HG02642 (cell line): ENCODE measurements around the gene ROBO3.
A peak's percentile ranks its signal among the peaks of the same experiment; 100 is the strongest.

ENCODE experiments used
- ATAC-seq: cut with Tn5 transposase; IDR thresholded peaks from one replicate; pipeline ENCODE4 v1.9.1; 2021; ENCODE audit warnings: mild to moderate bottlenecking; ENCODE audit not compliant: unreplicated experiment, poor library complexity

The ROBO3 gene

DNA sequence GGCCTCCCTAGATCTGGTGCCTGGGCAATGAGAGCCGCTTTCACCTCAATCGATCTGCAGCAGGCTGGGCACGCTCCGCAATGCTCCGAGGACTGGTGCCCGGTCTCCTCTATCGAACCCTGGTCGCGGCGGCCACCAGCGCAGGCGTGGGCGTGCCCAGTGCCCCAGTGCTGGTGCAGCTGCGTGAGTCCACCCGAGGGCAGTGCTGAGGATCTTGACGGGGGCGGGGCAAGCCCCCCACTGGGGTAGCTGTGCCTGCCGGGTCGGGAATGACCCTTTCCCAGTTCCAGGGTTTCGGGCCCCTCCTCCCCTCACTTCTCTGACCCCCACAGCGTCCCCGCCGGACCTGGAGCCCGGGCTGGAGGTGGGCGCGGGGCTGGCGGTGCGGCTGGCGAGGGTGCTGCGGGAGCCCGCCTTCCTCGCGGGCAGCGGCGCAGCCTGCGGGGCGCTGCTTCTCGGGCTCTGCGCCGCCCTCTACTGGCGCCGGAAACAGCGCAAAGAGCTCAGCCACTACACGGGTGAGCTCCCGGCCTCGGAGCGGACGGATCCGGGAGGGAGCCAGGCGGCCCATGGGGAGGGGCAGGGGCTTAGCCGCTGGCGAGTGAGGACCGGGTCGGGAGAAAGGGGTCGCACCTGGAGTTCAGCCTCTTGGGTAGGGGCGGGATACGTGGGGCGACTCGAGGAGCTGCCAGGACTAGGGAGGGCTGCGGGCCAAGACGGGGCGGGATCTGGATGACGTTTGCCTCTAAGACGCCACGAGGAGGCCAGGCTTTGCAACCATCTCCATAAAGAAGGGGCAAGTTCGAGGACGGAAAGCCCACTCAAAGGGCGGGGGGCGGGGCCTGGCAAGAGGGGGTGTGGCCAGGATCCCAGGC lies 10.9 kb downstream of the ROBO3 start:
- peak; percentile 92 for ATAC-seq

GRCh38 chr11:124876818-124877630 lies 11.8 kb downstream of the ROBO3 start:
- ATAC-seq = no peak

DNA sequence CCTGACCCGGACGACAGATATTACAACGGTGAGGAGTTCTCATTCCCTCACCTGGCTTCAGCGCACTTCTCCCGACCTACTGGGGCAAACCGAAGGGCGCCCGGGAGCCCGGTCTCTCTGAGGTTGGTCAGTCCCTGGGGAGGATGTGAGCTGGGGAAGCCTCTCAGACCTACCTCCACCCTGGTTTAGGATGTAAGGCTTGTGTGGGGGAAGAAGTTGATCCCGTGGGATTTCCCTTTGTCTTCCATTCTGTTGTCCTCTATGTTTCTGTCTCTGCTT lies 12.3 kb downstream of the ROBO3 start:
- ATAC-seq = no peak

DNA sequence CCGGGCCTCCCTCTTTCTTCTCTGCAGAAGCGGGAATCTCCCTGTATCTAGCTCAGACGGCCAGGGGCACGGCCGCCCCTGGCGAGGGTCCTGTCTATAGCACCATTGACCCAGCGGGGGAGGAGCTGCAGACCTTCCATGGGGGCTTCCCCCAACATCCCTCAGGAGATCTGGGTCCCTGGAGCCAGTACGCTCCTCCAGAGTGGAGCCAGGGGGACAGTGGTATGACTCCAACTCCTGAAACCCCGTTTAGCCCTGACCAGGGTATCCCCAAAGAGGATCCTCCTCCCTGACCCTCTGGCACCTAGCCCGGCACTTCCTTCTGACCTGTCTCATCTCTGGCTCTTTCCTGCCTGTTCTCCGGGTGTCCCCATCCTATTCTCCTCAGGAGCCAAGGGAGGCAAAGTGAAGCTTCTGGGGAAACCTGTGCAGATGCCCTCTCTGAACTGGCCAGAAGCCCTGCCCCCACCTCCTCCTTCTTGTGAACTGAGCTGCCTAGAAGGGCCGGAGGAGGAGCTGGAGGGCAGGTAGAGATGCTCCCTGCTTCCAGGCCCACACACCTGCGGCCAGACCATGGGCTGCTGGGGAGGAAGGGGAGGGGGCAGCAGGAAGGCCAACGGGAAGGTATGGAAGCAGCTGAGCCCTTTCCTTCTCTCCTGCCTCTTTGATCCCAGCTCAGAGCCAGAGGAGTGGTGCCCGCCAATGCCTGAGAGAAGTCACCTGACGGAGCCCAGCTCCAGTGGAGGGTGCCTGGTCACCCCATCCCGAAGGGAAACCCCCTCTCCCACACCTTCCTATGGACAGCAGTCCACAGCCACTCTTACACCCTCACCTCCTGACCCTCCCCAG lies 12.9 kb downstream of the ROBO3 start:
- ATAC-seq = no peak

GRCh38 chr11:124878759-124879492 lies 13.7 kb downstream of the ROBO3 start:
- ATAC-seq = no peak

GRCh38 chr11:124879493-124880289 lies 14.5 kb downstream of the ROBO3 start:
- no peak for ATAC-seq

DNA sequence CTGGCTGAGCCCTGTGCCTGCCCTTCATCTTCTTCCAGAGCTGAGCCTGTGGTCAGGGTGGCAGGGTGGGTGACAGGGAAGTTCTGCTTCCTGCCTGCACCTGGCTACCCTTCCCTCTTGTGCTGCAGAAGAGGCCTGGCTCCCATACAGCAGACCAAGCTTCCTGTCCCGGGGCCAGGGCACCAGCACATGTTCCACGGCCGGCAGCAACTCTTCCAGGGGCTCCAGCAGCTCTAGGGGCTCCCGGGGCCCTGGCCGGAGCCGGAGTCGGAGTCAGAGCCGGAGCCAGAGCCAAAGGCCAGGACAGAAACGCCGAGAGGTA lies 15.0 kb downstream of the ROBO3 start:
- no peak for ATAC-seq

DNA sequence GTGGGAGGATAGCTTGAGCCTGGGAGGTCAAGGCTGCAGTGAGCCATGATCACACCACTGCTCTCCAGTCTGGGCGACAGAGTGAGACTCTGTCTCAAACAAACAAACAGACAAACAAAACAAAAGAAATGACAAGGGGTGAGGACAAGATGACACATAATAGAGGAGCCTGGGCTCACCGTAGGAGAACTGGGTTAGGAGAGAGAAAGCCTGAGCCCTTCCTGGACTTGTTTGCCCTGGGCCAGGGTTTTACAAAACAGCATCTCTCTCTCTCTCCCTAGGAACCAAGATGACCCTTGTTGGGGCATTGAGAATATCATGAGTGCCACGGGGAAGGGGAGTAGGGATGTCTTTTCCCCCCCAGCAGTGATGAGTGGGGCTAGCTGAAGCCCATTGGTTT lies 15.7 kb downstream of the ROBO3 start:
- ATAC-seq = no peak

GRCh38 chr11:124882339-124883071 lies 17.3 kb downstream of the ROBO3 start:
- no peak for ATAC-seq

DNA sequence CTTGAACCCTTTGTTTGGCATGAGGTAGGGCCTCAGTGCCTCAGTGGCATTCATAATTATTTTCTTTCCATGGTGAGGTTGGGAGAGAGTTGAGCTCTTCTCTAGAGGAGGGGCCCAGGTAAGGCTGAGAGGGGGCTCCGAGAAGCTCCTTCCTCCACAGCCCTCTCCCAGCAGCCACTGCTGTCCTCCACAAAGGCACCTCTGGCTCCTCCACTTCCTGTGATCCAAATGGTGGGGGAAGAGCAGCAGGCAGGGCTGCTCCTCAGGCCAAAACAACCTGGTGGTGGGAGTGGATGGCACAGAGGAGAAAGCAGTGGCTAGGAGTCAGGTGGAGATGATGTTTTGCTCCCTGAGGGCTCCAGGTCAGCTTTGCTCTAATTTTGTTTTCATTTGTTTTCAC lies 19.1 kb downstream of the ROBO3 start:
- ATAC-seq = no peak

- ATAC-seq = no peak
Observed at GRCh38 chr11:124884869-124885479, 19.7 kb downstream of the ROBO3 start.

- ATAC-seq = no peak
Observed at GRCh38 chr11:124886476-124886875, 21.2 kb downstream of the ROBO3 start.

DNA sequence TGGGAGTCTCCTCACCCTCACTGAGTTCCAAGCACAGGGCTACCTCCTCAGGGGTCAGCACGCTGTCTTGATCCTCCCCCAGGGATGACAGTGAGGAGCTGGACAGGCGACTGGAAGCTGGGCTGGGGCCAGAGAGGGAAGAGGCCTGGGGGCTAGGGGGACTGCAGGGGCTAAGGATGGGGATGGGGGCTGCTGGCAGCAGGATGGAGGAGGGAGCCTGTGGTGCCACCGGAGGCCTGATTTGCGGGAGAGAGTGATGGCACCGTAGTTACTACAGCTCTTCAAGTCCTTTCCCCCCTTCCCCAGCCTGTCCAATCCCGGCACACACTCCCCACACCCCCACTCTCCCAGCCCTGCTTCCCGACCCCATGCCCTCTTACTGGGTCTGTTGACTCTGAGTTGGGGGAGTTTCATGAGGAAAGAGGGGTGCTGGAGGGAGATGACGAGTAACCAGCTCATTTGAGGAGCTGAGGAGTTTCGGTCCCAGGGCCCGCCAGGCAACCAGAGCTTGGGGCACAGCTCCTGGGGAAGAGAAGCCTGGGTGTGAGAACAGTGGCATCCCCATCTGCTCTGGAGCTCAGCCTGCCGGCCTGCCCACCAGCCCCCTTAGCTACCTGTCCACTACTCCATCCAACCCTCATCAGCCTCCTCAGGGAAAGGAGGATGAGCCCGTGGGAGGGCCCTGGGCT lies 21.9 kb downstream of the ROBO3 start:
- no peak for ATAC-seq

- ATAC-seq = no peak
Observed at GRCh38 chr11:124887667-124888013, 22.4 kb downstream of the ROBO3 start.

- no peak for ATAC-seq
Observed at GRCh38 chr11:124889191-124890091, 24.2 kb downstream of the ROBO3 start.

- ATAC-seq = no peak
Observed at GRCh38 chr11:124890151-124890550, 24.9 kb downstream of the ROBO3 start.
